HFFc6 (cell line): ENCODE measurements around the gene SMC4. TPM values are rescaled to one million over a fixed set of nuclear protein-coding genes. Genes with fewer than 3 reads are reported as not detected.
"Not testable (repeated sequence)": the region's sequence is repeated elsewhere in the genome, so short reads cannot be mapped to it uniquely, and the experiment has no call there.

Source experiments
- DNase-seq: peaks from one replicate; pipeline ENCODE4 v3.0.0-alpha.2; 2018
- H3K27ac Mint-ChIP-seq: 2 replicates; pipeline ENCODE4 v1.8.0; 2020; ENCODE audit warnings: mild to moderate bottlenecking, mixed read lengths
- H3K27me3 Mint-ChIP-seq: 2 replicates; pipeline ENCODE4 v1.8.0; 2021; ENCODE audit warnings: mild to moderate bottlenecking, moderate library complexity, mixed read lengths; ENCODE audit not compliant: insufficient read depth
- H3K36me3 Mint-ChIP-seq: 2 replicates; pipeline ENCODE4 v1.8.0; 2021; ENCODE audit warnings: low read depth, mixed read lengths
- H3K4me1 Mint-ChIP-seq: 2 replicates; pipeline ENCODE4 v1.8.0; 2020; ENCODE audit warnings: low read depth, mixed read lengths
- H3K4me3 Mint-ChIP-seq: 2 replicates; pipeline ENCODE4 v1.8.0; 2020; ENCODE audit warnings: mild to moderate bottlenecking, moderate library complexity, mixed read lengths
- H3K9me3 Mint-ChIP-seq: 2 replicates; pipeline ENCODE4 v1.8.0; 2020; ENCODE audit warnings: mild to moderate bottlenecking, mixed read lengths
- CTCF ChIP-seq: fragments of 200-600 bp; sonication (generic); IDR thresholded peaks from 2 replicates; pipeline ENCODE4 v1.5.0; 2021; ENCODE audit warnings: antibody characterized with exemption, mild to moderate bottlenecking
- total RNA-seq, 6 experiments: library from RNA; stranded (reverse); fragmentation: NEBNext Ultra II Directional; extraction: Animal tissue kit (Norgen Biotek cat#: 25700); gene quantifications; 2 replicates in 1 of 6; 3 replicates in 5 of 6; pipeline ENCODE4 v1.2.3, GENCODE V29; 2021

The SMC4 gene
- total RNA-seq, 6 experiments from 2014 or later = 58.2 to 116 (median 106) TPM

- H3K4me1 Mint-ChIP-seq = peaks cover 43% of the 10 kb centered on the region
- peaks cover 22% of the 10 kb centered on the region for H3K36me3 Mint-ChIP-seq
- no peak overlapping the region for H3K4me3 Mint-ChIP-seq
- no peaks in the 10 kb centered on the region for H3K9me3 Mint-ChIP-seq
- H3K27ac Mint-ChIP-seq = peak overlapping the region; percentile 97
- H3K27me3 Mint-ChIP-seq = no peaks in the 10 kb centered on the region
- DNase-seq = peak; percentile 26
- no peak for TF ChIP-seq CTCF
Observed at GRCh38 chr3:160451602-160452001, 52.2 kb downstream of the SMC4 start.

- H3K27me3 Mint-ChIP-seq, H3K4me3 Mint-ChIP-seq, DNase-seq, H3K9me3 Mint-ChIP-seq, H3K27ac Mint-ChIP-seq: not testable (repeated sequence)
- Mint-ChIP-seq H3K4me1 (peaks cover 36% of the 10 kb centered on the region), H3K36me3 (peaks cover 16% of the 10 kb centered on the region)
Observed at GRCh38 chr3:160452251-160452650, 52.8 kb downstream of the SMC4 start.

GRCh38 chr3:160454995-160455394, 55.5 kb downstream of the SMC4 start:
- peaks cover 19% of the 10 kb centered on the region for H3K4me1 Mint-ChIP-seq
- H3K27me3 Mint-ChIP-seq = no peaks in the 10 kb centered on the region
- H3K36me3 Mint-ChIP-seq = no peaks in the 10 kb centered on the region
- no peak for DNase-seq
- TF ChIP-seq CTCF = no peak
- no peak overlapping the region for H3K27ac Mint-ChIP-seq
- H3K9me3 Mint-ChIP-seq = no peaks in the 10 kb centered on the region
- no peak overlapping the region for H3K4me3 Mint-ChIP-seq

- no peak for TF ChIP-seq CTCF
- Mint-ChIP-seq H3K27me3 (no peaks in the 10 kb centered on the region), H3K4me1 (peaks cover 12% of the 10 kb centered on the region), H3K4me3 (no peak overlapping the region), H3K27ac (no peak overlapping the region), H3K36me3 (no peaks in the 10 kb centered on the region), H3K9me3 (no peaks in the 10 kb centered on the region)
- DNase-seq = no peak
Observed at GRCh38 chr3:160455846-160456245, 56.4 kb downstream of the SMC4 start.

- DNase-seq = no peak
- Mint-ChIP-seq H3K36me3 (no peaks in the 10 kb centered on the region), H3K9me3 (no peaks in the 10 kb centered on the region), H3K27me3 (no peaks in the 10 kb centered on the region), H3K4me3 (no peak overlapping the region), H3K27ac (no peak overlapping the region), H3K4me1 (peaks cover 13% of the 10 kb centered on the region)
- no peak for TF ChIP-seq CTCF
Observed at GRCh38 chr3:160458151-160458550, 58.7 kb downstream of the SMC4 start.

- DNase-seq = no peak
- Mint-ChIP-seq H3K36me3 (no peaks in the 10 kb centered on the region), H3K4me3 (no peak overlapping the region), H3K27me3 (no peaks in the 10 kb centered on the region; the same call in 1 of the 2 replicates), H3K4me1 (peaks cover 13% of the 10 kb centered on the region), H3K9me3 (no peaks in the 10 kb centered on the region), H3K27ac (no peak overlapping the region)
- no peak for TF ChIP-seq CTCF
Observed at GRCh38 chr3:160459450-160459970, 60.1 kb downstream of the SMC4 start.
